Nephron (organoid): ENCODE measurements around the gene CHADL.
"Not testable (repeated sequence)": the region's sequence is repeated elsewhere in the genome, so short reads cannot be mapped to it uniquely, and the experiment has no call there.

Experiments
- H3K27ac Mint-ChIP-seq, 3 experiments: 2 replicates each; pipeline ENCODE4 v1.8.0; 2020; ENCODE audit warnings: mixed read lengths in 3 of 3, mild to moderate bottlenecking in 2 of 3, moderate library complexity in 1 of 3
- H3K27me3 Mint-ChIP-seq: 2 replicates; pipeline ENCODE4 v1.8.0; 2021; ENCODE audit warnings: low read depth, mild to moderate bottlenecking, moderate library complexity, mixed read lengths
- H3K36me3 Mint-ChIP-seq: 2 replicates; pipeline ENCODE4 v1.8.0; 2020; ENCODE audit warnings: low read depth, mixed read lengths
- H3K4me1 Mint-ChIP-seq: 2 replicates; pipeline ENCODE4 v1.8.0; 2020; ENCODE audit warnings: mixed read lengths
- H3K4me3 Mint-ChIP-seq, 3 experiments: 2 replicates each; pipeline ENCODE4 v1.8.0; 2020; ENCODE audit warnings: mild to moderate bottlenecking in 3 of 3, mixed read lengths in 3 of 3, moderate library complexity in 2 of 3
- H3K9me3 Mint-ChIP-seq: 2 replicates; pipeline ENCODE4 v1.8.0; 2020; ENCODE audit warnings: mixed read lengths
- TF ChIP-seq, protein P1 (sequence below), 3 experiments: fragments of 200-600 bp; sonication (generic); IDR thresholded peaks; one replicate each; pipeline ENCODE4 v1.5.0; 2021; ENCODE audit warnings: antibody characterized with exemption in 3 of 3; ENCODE audit not compliant: unreplicated experiment in 3 of 3

CHADL gene

DNA sequence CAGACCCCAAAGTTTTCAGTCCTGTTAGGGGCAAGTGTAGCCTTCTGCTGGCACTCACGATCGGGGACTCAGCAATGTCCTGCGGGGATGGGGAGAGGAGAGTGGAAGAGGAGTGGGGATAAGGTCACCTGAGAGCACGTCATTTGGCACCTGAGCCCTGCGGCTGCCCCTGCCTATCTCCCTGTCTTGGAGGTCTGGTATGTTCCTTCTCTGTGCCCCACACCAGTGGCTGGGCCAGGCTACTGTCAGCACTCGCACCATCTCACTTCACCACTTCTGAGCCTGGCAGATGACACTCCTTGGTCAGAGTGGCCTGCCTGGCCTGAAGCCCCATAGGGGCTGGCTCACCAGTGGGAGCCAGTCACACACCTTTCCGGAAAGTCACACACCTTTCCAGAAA lies 20.1 kb upstream of the CHADL start:
- TF ChIP-seq, protein P1, sequence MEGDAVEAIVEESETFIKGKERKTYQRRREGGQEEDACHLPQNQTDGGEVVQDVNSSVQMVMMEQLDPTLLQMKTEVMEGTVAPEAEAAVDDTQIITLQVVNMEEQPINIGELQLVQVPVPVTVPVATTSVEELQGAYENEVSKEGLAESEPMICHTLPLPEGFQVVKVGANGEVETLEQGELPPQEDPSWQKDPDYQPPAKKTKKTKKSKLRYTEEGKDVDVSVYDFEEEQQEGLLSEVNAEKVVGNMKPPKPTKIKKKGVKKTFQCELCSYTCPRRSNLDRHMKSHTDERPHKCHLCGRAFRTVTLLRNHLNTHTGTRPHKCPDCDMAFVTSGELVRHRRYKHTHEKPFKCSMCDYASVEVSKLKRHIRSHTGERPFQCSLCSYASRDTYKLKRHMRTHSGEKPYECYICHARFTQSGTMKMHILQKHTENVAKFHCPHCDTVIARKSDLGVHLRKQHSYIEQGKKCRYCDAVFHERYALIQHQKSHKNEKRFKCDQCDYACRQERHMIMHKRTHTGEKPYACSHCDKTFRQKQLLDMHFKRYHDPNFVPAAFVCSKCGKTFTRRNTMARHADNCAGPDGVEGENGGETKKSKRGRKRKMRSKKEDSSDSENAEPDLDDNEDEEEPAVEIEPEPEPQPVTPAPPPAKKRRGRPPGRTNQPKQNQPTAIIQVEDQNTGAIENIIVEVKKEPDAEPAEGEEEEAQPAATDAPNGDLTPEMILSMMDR (IDR thresholded peaks at IDR 0.05; ENCODE audit: unreplicated experiment in 3 of 3) = no peak
- H3K36me3 Mint-ChIP-seq = peaks cover 47% of the 10 kb centered on the region
- H3K27me3 Mint-ChIP-seq = no peaks in the 10 kb centered on the region
- no peak overlapping the region for H3K27ac Mint-ChIP-seq
- H3K4me1 Mint-ChIP-seq = peaks cover 9% of the 10 kb centered on the region
- no peak overlapping the region for H3K4me3 Mint-ChIP-seq
- H3K9me3 Mint-ChIP-seq = no peaks in the 10 kb centered on the region

DNA sequence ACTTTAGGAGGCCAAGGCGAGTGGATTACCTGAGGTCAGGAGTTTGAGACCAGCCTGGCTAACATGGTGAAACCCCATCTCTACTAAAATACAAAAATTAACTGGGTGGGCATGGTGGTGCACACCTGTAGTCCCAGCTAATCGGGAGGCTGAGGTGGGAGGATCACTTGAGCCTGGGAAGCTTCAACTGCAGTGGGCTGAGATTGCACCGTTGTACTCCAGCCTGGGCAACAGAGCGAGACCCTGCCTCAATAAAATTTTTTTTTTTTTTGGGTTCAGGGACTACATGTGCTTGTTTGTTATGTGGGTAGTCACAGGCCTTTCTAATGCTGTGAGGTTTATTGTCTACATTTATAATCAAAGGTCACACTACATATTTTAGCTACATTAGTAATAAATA lies 19.0 kb upstream of the CHADL start:
- H3K36me3 Mint-ChIP-seq = peaks cover 48% of the 10 kb centered on the region
- H3K27me3 Mint-ChIP-seq, H3K27ac Mint-ChIP-seq, H3K9me3 Mint-ChIP-seq, H3K4me3 Mint-ChIP-seq, H3K4me1 Mint-ChIP-seq: not testable (repeated sequence)

DNA sequence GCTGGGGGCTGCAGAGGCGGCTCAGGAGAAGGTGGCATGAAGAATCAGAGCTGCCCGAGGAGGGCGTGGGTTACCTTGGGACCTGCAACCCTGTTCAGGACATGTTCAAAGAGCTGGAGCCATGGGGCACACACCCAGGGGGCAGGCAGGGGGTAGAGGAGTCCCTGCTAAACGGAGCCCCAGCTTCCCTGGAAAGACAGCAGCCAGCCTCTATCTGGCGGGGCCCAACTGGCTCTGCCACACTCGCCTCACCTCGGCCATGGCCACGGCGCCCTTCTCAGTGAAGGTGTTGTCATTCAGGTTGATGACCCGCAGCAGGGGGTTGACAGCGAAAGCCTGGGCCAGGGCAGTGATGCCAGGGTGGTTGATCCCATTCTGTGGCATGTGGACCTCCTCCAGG lies 17.0 kb upstream of the CHADL start:
- TF ChIP-seq, protein P1 (IDR thresholded peaks at IDR 0.05; ENCODE audit: unreplicated experiment in 3 of 3) = no peak
- H3K9me3 Mint-ChIP-seq = no peaks in the 10 kb centered on the region
- no peak overlapping the region for H3K4me3 Mint-ChIP-seq
- H3K36me3 Mint-ChIP-seq = peaks cover 44% of the 10 kb centered on the region
- no peak overlapping the region for H3K27ac Mint-ChIP-seq
- no peaks in the 10 kb centered on the region for H3K27me3 Mint-ChIP-seq
- H3K4me1 Mint-ChIP-seq = peaks cover 9% of the 10 kb centered on the region

- Mint-ChIP-seq H3K36me3 (peaks cover 38% of the 10 kb centered on the region), H3K9me3 (no peaks in the 10 kb centered on the region), H3K4me3 (no peak overlapping the region), H3K4me1 (peaks cover 9% of the 10 kb centered on the region), H3K27me3 (no peaks in the 10 kb centered on the region), H3K27ac (peak overlapping the region; percentile 8 to 17 (median 10))
- TF ChIP-seq, protein P1 (IDR thresholded peaks at IDR 0.05; ENCODE audit: unreplicated experiment in 3 of 3) = no peak
These were observed 15.8 kb upstream of the CHADL start for GRCh38 chr22:41256254-41257253.

- H3K9me3 Mint-ChIP-seq = no peaks in the 10 kb centered on the region
These were observed 13.5 kb upstream of the CHADL start for GRCh38 chr22:41254230-41254629.

GRCh38 chr22:41252365-41252764 lies 11.6 kb upstream of the CHADL start:
- Mint-ChIP-seq H3K27ac (no peak overlapping the region), H3K27me3 (no peaks in the 10 kb centered on the region), H3K9me3 (no peaks in the 10 kb centered on the region), H3K36me3 (peaks cover 35% of the 10 kb centered on the region), H3K4me3 (no peak overlapping the region), H3K4me1 (peaks cover 7% of the 10 kb centered on the region)
- TF ChIP-seq, protein P1 (IDR thresholded peaks at IDR 0.05; ENCODE audit: unreplicated experiment in 3 of 3) = no peak

More at GRCh38 chr22:41254230-41254629, 13.5 kb upstream of the CHADL start:
- no peaks in the 10 kb centered on the region for H3K27me3 Mint-ChIP-seq
- no peak overlapping the region for H3K4me3 Mint-ChIP-seq
- TF ChIP-seq, protein P1 (IDR thresholded peaks at IDR 0.05; ENCODE audit: unreplicated experiment in 3 of 3) = no peak
- no peak overlapping the region for H3K27ac Mint-ChIP-seq
- H3K4me1 Mint-ChIP-seq = peaks cover 9% of the 10 kb centered on the region
- peaks cover 37% of the 10 kb centered on the region for H3K36me3 Mint-ChIP-seq
